ENCODE measurements around the gene EIF2B5. TPM values are rescaled to one million over a fixed set of nuclear protein-coding genes. Genes with fewer than 3 reads are reported as not detected.
A peak's percentile ranks its signal among the peaks of the same experiment; 100 is the strongest.

EIF2B5 gene
- total RNA-seq, 2 experiments from 2014 or later = 48.8 to 56.4 TPM

DNA sequence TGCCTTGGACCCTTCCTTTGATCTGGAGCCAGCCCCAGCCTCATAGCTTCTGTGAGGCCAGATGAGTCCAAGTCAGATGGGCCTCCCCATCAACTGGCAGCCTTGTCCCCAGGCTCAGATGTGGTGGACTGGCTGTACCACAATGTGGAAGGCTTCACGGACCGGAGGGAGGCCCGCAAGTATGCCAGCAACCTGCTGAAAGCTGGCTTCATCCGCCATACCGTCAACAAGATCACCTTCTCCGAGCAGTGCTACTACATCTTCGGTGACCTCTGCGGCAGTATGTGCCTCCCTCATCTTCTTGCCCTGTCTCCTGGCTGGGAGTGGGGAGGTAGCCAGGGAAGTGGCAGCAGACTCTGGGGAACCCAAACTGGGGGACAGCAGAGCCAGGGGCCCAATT lies 32.6 kb downstream of the EIF2B5 start:
- H3K27ac Mint-ChIP-seq = no peak overlapping the region
- CTCF ChIA-PET = no interaction called here
- H3K27me3 Mint-ChIP-seq (ENCODE audit: low read depth) = no peaks in the 10 kb centered on the region
- no peaks in the 10 kb centered on the region for H3K9me3 Mint-ChIP-seq
- DNase-seq = no peak
- peaks cover 19% of the 10 kb centered on the region for H3K36me3 Mint-ChIP-seq (ENCODE audit: low read depth)
- no peak overlapping the region for H3K4me3 Mint-ChIP-seq
- intact Hi-C loops (cut with micrococcal nuclease) = no loop called here
- H3K4me1 Mint-ChIP-seq (ENCODE audit: low read depth) = no peaks in the 10 kb centered on the region

- intact Hi-C loops (cut with micrococcal nuclease) = no loop called here
- Mint-ChIP-seq H3K27ac (no peak overlapping the region), H3K4me1 (ENCODE audit: low read depth) (no peaks in the 10 kb centered on the region), H3K9me3 (no peaks in the 10 kb centered on the region), H3K4me3 (no peak overlapping the region), H3K36me3 (ENCODE audit: low read depth) (peaks cover 19% of the 10 kb centered on the region), H3K27me3 (ENCODE audit: low read depth) (no peaks in the 10 kb centered on the region)
- DNase-seq = no peak
- CTCF ChIA-PET = no interaction called here
Observed at GRCh38 chr3:184168363-184169120, 33.4 kb downstream of the EIF2B5 start.

DNA sequence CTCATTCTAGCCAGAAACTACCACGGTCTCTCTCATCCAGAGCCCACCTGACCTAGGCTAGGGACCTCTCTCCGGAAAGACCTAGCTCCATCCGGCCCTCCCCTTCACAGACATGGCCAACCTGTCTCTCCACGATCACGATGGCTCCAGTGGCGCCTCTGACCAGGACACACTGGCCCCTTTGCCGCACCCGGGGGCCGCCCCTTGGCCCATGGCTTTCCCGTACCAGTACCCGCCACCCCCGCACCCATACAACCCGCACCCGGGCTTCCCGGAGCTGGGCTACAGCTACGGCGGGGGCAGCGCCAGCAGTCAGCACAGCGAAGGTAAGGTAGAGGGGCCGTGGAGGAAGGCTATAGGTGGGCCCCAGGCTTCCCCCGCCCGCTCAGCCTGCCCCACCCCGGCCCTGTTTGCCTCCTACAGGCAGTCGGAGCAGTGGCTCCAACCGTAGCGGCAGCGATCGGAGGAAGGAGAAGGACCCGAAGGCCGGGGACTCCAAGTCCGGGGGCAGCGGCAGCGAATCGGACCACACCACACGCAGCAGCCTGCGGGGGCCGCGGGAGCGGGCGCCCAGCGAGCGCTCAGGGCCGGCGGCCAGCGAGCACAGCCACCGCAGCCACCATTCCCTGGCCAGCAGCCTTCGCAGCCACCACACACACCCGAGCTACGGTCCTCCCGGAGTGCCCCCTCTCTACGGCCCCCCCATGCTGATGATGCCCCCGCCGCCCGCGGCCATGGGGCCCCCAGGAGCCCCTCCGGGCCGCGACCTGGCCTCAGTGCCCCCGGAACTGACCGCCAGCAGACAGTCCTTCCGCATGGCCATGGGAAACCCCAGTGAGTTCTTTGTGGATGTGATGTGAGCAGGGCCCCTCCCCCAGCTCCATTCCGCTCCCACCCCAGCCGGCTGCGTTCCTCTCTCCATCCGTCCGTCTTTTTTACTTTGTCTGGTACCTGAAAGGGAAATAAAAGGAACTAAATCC lies 35.0 kb downstream of the EIF2B5 start:
- no peak for DNase-seq
- intact Hi-C loops (cut with micrococcal nuclease) = no loop called here
- Mint-ChIP-seq H3K27me3 (ENCODE audit: low read depth) (no peaks in the 10 kb centered on the region), H3K27ac (no peak overlapping the region), H3K4me1 (ENCODE audit: low read depth) (peaks cover 3% of the 10 kb centered on the region), H3K4me3 (no peak overlapping the region), H3K36me3 (ENCODE audit: low read depth) (peaks cover 14% of the 10 kb centered on the region), H3K9me3 (no peaks in the 10 kb centered on the region)
- CTCF ChIA-PET = interaction anchor here (0.6 kb wide), 1 partner anchor 77 kb away, joined by 4 read pairs; no protein-coding TSS in a partner anchor

GRCh38 chr3:184171562-184171961 lies 36.4 kb downstream of the EIF2B5 start:
- H3K4me1 Mint-ChIP-seq (ENCODE audit: low read depth) = peaks cover 15% of the 10 kb centered on the region
- DNase-seq = no peak
- no peaks in the 10 kb centered on the region for H3K9me3 Mint-ChIP-seq
- no peaks in the 10 kb centered on the region for H3K27me3 Mint-ChIP-seq (ENCODE audit: low read depth)
- CTCF ChIA-PET = interaction anchor here (0.7 kb wide), 1 partner anchor 18 kb away, joined by 3 read pairs; no protein-coding TSS in a partner anchor
- H3K4me3 Mint-ChIP-seq = no peak overlapping the region
- peaks cover 12% of the 10 kb centered on the region for H3K36me3 Mint-ChIP-seq (ENCODE audit: low read depth)
- intact Hi-C loops (cut with micrococcal nuclease) = no loop called here
- H3K27ac Mint-ChIP-seq = no peak overlapping the region

GRCh38 chr3:184172681-184173373 lies 37.7 kb downstream of the EIF2B5 start:
- H3K27me3 Mint-ChIP-seq (ENCODE audit: low read depth) = no peaks in the 10 kb centered on the region
- CTCF ChIA-PET = interaction anchor here (0.6 to 1.1 kb wide), 3 partner anchors 18 to 134 kb away, joined by 3 read pairs; partner anchors contain the start of gene DVL3
- no peak overlapping the region for H3K4me3 Mint-ChIP-seq
- H3K4me1 Mint-ChIP-seq (ENCODE audit: low read depth) = peaks cover 25% of the 10 kb centered on the region
- intact Hi-C loops (cut with micrococcal nuclease) = no loop called here
- no peaks in the 10 kb centered on the region for H3K9me3 Mint-ChIP-seq
- DNase-seq = no peak
- peaks cover 12% of the 10 kb centered on the region for H3K36me3 Mint-ChIP-seq (ENCODE audit: low read depth)
- H3K27ac Mint-ChIP-seq = no peak overlapping the region

DNA sequence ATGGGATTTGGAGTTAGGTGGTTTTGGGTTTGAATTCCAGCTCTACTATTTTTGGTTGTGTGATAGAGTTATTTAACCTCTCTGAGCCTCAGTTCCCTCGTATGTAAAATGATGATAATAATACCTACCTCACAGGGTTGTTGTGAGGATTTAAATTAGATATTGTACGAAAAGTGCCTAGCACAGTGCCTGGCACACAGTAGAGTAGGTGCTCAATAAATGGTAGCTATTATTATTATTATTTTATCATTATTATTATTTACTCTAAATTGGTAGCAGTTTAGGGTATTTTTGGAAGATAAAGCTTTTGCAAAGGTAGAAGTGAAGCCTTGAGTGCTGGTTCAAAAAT lies 38.2 kb downstream of the EIF2B5 start:
- H3K4me3 Mint-ChIP-seq = no peak overlapping the region
- H3K27me3 Mint-ChIP-seq (ENCODE audit: low read depth) = no peaks in the 10 kb centered on the region
- no peaks in the 10 kb centered on the region for H3K9me3 Mint-ChIP-seq
- peaks cover 29% of the 10 kb centered on the region for H3K4me1 Mint-ChIP-seq (ENCODE audit: low read depth)
- intact Hi-C loops (cut with micrococcal nuclease) = no loop called here
- no peak for DNase-seq
- H3K27ac Mint-ChIP-seq = no peak overlapping the region
- CTCF ChIA-PET = interaction anchor here (1.0 to 2.1 kb wide), 4 partner anchors 18 to 133 kb away, joined by 3 to 10 read pairs (median 3); partner anchors contain the start of gene DVL3
- peaks cover 16% of the 10 kb centered on the region for H3K36me3 Mint-ChIP-seq (ENCODE audit: low read depth)

GRCh38 chr3:184174284-184174645 lies 39.1 kb downstream of the EIF2B5 start:
- Mint-ChIP-seq H3K4me1 (ENCODE audit: low read depth) (peaks cover 29% of the 10 kb centered on the region), H3K27me3 (ENCODE audit: low read depth) (no peaks in the 10 kb centered on the region), H3K4me3 (peak overlapping the region; percentile 88), H3K27ac (peak overlapping the region; percentile 56), H3K36me3 (ENCODE audit: low read depth) (peaks cover 15% of the 10 kb centered on the region), H3K9me3 (no peaks in the 10 kb centered on the region)
- intact Hi-C loops (cut with micrococcal nuclease) = loop anchor here (1.0 to 2.0 kb wide), 9 partner anchors 11 to 537 kb away; partner anchors contain the start of genes ABCC5, DVL3, EEF1AKMT4 and EIF2B5
- no peak for DNase-seq
- CTCF ChIA-PET = interaction anchor here (1.4 to 2.1 kb wide), 2 partner anchors 29 to 58 kb away, joined by 3 to 10 read pairs; no protein-coding TSS in a partner anchor

DNA sequence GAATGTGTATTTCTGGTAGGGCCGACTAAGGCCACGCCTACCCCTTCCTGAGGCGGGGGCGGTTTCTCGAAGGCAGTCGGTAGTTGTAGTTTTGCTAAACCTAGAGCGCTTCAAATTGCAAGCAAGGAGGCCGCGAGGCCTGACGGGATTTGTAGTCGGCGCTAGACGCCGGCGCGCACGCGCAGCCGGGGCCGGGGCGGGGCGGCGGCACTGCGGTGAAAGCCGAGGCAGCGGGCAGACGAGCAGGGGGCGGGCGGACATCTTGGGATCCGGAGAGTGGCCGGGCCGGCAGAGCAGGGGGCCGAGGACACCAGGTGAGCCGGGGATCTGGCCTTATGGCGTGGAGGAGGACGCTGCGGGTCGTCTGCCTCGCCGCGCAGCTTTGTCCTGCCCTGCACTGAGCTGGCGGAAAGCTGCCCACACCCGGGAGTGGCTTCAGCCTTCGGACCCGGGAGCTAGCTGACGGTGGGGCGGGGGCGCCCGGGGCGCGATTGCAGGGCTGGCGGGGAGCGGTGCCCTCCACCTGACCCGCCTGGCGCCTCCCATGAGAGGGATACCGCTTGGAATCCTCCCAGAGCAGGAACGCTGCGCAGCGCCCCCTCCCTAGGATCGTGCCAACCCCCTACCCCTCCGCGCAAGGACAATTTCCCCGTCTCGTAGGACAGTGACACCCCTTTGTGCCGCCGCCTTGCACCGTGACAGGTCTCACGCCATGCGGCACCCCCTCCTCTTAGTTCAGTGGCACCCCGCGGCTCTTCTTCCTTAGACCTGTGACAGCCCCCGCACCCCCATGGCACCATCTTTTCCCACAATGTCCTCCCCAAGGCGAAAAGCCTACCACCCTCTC lies 39.7 kb downstream of the EIF2B5 start, which contains the start of gene AP2M1:
TSS of gene AP2M1 (plus strand) at position 210 of the 847 bp plus-strand sequence. CDS start 2,139 bp downstream, outside the sequence.
- H3K27ac Mint-ChIP-seq = peak within 1 kb of the TSS; percentile 56
- H3K36me3 Mint-ChIP-seq (ENCODE audit: low read depth) = peaks cover 16% of the 10 kb centered on the region
- H3K4me3 Mint-ChIP-seq = peak within 1 kb of the TSS; percentile 88
- H3K27me3 Mint-ChIP-seq (ENCODE audit: low read depth) = no peaks in the 10 kb centered on the region
- CTCF ChIA-PET = interaction anchor here (1.4 to 2.1 kb wide), 2 partner anchors 30 to 59 kb away, joined by 3 to 10 read pairs; no protein-coding TSS in a partner anchor
- DNase-seq = peak; percentile 98
- intact Hi-C loops (cut with micrococcal nuclease) = loop anchor here (1.0 to 2.0 kb wide), 9 partner anchors 10 to 538 kb away; partner anchors contain the start of genes ABCC5, DVL3, EEF1AKMT4 and EIF2B5
- peaks cover 29% of the 10 kb centered on the region for H3K4me1 Mint-ChIP-seq (ENCODE audit: low read depth)
- no peaks in the 10 kb centered on the region for H3K9me3 Mint-ChIP-seq

- intact Hi-C loops (cut with micrococcal nuclease) = loop anchor here (2.0 kb wide), 1 partner anchor 539 kb away; no protein-coding TSS in a partner anchor
- peaks cover 20% of the 10 kb centered on the region for H3K36me3 Mint-ChIP-seq (ENCODE audit: low read depth)
Observed at GRCh38 chr3:184175506-184175905, 40.3 kb downstream of the EIF2B5 start.

GRCh38 chr3:184175981-184176376 lies 40.8 kb downstream of the EIF2B5 start:
- peak overlapping the region; percentile 88 for H3K4me3 Mint-ChIP-seq
- no peaks in the 10 kb centered on the region for H3K27me3 Mint-ChIP-seq (ENCODE audit: low read depth)
- CTCF ChIA-PET = interaction anchor here (0.6 kb wide), 1 partner anchor 55 kb away, joined by 3 read pairs; no protein-coding TSS in a partner anchor
- DNase-seq = no peak
- H3K9me3 Mint-ChIP-seq = no peaks in the 10 kb centered on the region
- no peak overlapping the region for H3K27ac Mint-ChIP-seq
- H3K36me3 Mint-ChIP-seq (ENCODE audit: low read depth) = peaks cover 16% of the 10 kb centered on the region
- intact Hi-C loops (cut with micrococcal nuclease) = loop anchor here (2.0 kb wide), 1 partner anchor 539 kb away; no protein-coding TSS in a partner anchor
- peaks cover 29% of the 10 kb centered on the region for H3K4me1 Mint-ChIP-seq (ENCODE audit: low read depth)

More at GRCh38 chr3:184175506-184175905, 40.3 kb downstream of the EIF2B5 start:
- no peak for DNase-seq
- Mint-ChIP-seq H3K27me3 (ENCODE audit: low read depth) (no peaks in the 10 kb centered on the region), H3K4me1 (ENCODE audit: low read depth) (peaks cover 29% of the 10 kb centered on the region), H3K27ac (peak overlapping the region; percentile 5), H3K9me3 (no peaks in the 10 kb centered on the region), H3K4me3 (peak overlapping the region; percentile 88)
- CTCF ChIA-PET = interaction anchor here (2.1 kb wide), 1 partner anchor 30 kb away, joined by 10 read pairs; no protein-coding TSS in a partner anchor

Measured in activated naive CD4-positive, alpha-beta T cell treated with anti-CD3 and anti-CD28 coated beads for 36 hours (primary cell).